DND-41 (cell line): ENCODE data around the gene SLC2A4RG.

Source experiments
- ATAC-seq: fragments of 200-7000 bp; cut with Tn5 transposase; 3 replicates; pipeline ENCODE4 v1.9.1; 2021; ENCODE audit warnings: low read depth; ENCODE audit not compliant: insufficient read depth
- DNase-seq: peaks from one replicate; pipeline ENCODE4 v3.0.0-alpha.2; 2020
- H2AFZ ChIP-seq: 2 replicates; pipeline ENCODE4 v1.6.0; 2012; ENCODE audit warnings: low read depth, low read length
- H3K27ac ChIP-seq: 2 replicates; pipeline ENCODE4 v1.5.1; 2012; ENCODE audit warnings: low read length, inconsistent platforms
- H3K27me3 ChIP-seq: fragments of 200-600 bp; sonication (generic); 2 replicates; pipeline ENCODE4 v1.6.0; 2012; ENCODE audit warnings: low read length, mild to moderate bottlenecking, inconsistent platforms; ENCODE audit not compliant: insufficient read depth, poor library complexity
- H3K36me3 ChIP-seq: 2 replicates; pipeline ENCODE4 v1.5.1; 2012; ENCODE audit warnings: low read length, inconsistent platforms; ENCODE audit not compliant: insufficient read depth
- H3K4me1 ChIP-seq: 2 replicates; pipeline ENCODE4 v1.5.1; 2012; ENCODE audit warnings: mild to moderate bottlenecking, low read length; ENCODE audit not compliant: insufficient read depth
- H3K4me2 ChIP-seq: 2 replicates; pipeline ENCODE4 v1.6.0; 2012; ENCODE audit warnings: mild to moderate bottlenecking, moderate library complexity, low read length, inconsistent platforms; ENCODE audit not compliant: insufficient read depth
- H3K4me3 ChIP-seq, 2 experiments: fragments of 200-600 bp in 1 of 2; shearing (Covaris generic) in 1 of 2; 2 replicates each; pipeline ENCODE4 v1.5.1; 2012 to 2016; ENCODE audit warnings: inconsistent platforms in 2 of 2, low read length in 2 of 2, mild to moderate bottlenecking in 2 of 2, low read depth in 1 of 2, moderate library complexity in 1 of 2
- H3K79me2 ChIP-seq: 2 replicates; pipeline ENCODE4 v1.6.0; 2012; ENCODE audit warnings: low read length, inconsistent platforms; ENCODE audit not compliant: insufficient read depth
- H3K9ac ChIP-seq: 2 replicates; pipeline ENCODE4 v1.6.0; 2012; ENCODE audit warnings: low read depth, mild to moderate bottlenecking, inconsistent platforms, low read length, moderate library complexity
- H3K9me3 ChIP-seq: 2 replicates; pipeline ENCODE4 v1.5.1; 2012; ENCODE audit warnings: low read length, moderate library complexity, mild to moderate bottlenecking, inconsistent platforms; ENCODE audit not compliant: insufficient read depth, severe bottlenecking
- H4K20me1 ChIP-seq: 2 replicates; pipeline ENCODE4 v1.6.0; 2012; ENCODE audit warnings: low read length; ENCODE audit not compliant: insufficient read depth
- CTCF ChIP-seq: IDR thresholded peaks from 2 replicates; pipeline ENCODE4 v1.5.1; 2012; ENCODE audit warnings: borderline replicate concordance, low read length, moderate library complexity, mild to moderate bottlenecking; ENCODE audit not compliant: poor library complexity, severe bottlenecking; ENCODE audit errors: extremely low read depth
- EZH2 ChIP-seq: IDR thresholded peaks from 3 replicates; pipeline ENCODE4 v1.6.1; 2012; ENCODE audit warnings: borderline replicate concordance, low read depth, mild to moderate bottlenecking, moderate library complexity, low read length, inconsistent platforms; ENCODE audit not compliant: severe bottlenecking

Gene SLC2A4RG

GRCh38 chr20:63778857-63779256 lies 39.3 kb downstream of the SLC2A4RG start:
- TF ChIP-seq CTCF (no peak), EZH2 (no peak)
- no peaks in the 10 kb centered on the region for H4K20me1 ChIP-seq
- ATAC-seq, result no peak
- no peaks in the 10 kb centered on the region for H3K9me3 ChIP-seq
- H2AFZ ChIP-seq, result no peak overlapping the region
- H3K9ac ChIP-seq, result no peak overlapping the region
- H3K4me3 ChIP-seq, result no peak overlapping the region
- no peak overlapping the region for H3K27ac ChIP-seq
- no peaks in the 10 kb centered on the region for H3K4me1 ChIP-seq
- H3K27me3 ChIP-seq, result no peaks in the 10 kb centered on the region
- no peaks in the 10 kb centered on the region for H3K79me2 ChIP-seq
- no peak for DNase-seq
- H3K36me3 ChIP-seq, result no peaks in the 10 kb centered on the region
- H3K4me2 ChIP-seq, result no peak overlapping the region

DNA sequence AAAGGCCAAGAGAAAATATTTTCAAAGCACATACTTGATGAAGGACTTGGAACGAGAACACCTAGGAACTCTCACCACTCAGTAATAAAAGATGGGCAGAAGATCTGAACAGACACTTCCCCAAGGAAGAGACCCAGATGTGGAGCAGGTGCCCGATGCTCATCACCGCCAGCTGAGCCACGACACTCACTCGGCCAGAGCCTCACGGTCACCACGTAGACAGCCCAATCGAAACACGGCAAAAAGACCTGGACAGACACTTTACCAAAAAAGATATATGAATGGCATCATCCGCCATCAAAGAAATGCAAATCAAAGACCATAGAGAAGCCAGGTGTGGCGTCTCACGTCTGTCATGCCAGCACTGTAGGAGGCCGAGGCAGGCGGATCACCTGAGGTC lies 41.6 kb downstream of the SLC2A4RG start:
- H3K4me2 ChIP-seq, result no peak overlapping the region

DNA sequence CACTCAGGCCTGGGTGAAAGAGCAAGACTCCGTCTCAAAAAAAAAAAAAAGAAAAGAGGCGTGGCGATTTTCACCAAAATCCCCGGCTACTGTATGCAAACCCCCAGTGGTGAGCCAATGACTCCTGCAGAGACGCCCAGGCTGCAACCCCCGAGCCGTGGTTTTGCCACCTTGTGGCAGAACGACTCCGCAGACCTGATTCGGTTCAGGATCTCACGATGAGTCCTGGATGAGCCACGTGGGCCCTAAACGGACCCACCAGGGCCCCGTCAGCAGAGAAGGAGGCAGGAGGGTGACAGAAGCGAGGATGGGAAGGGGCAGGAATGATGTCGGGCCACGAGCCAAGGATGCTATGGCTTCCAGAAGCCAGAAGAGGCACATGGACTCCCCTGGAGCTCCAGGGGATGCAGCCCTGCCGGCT lies 42.5 kb downstream of the SLC2A4RG start:
- no peaks in the 10 kb centered on the region for H3K9me3 ChIP-seq
- H2AFZ ChIP-seq, result no peak overlapping the region
- ATAC-seq (0 out of 3 replicates have a peak, but pooled peaks have one; percentile 44), DNase-seq (peak; percentile 54)
- no peak overlapping the region for H3K4me2 ChIP-seq
- no peak overlapping the region for H3K27ac ChIP-seq
- no peak overlapping the region for H3K9ac ChIP-seq
- no peaks in the 10 kb centered on the region for H3K36me3 ChIP-seq
- no peaks in the 10 kb centered on the region; the same call in 1 of the 2 replicates for H4K20me1 ChIP-seq
- peak; percentile 43 for TF ChIP-seq CTCF
- no peak for TF ChIP-seq EZH2
- 0 out of 2 replicates have a peak, but pooled peaks cover 4% of the 10 kb centered on the region for H3K4me1 ChIP-seq
- H3K4me3 ChIP-seq, result no peak overlapping the region
- H3K79me2 ChIP-seq, result no peaks in the 10 kb centered on the region
- no peaks in the 10 kb centered on the region for H3K27me3 ChIP-seq

More for the DNA sequence above, 41.6 kb downstream of the SLC2A4RG start:
- Histone ChIP-seq H3K79me2 (no peaks in the 10 kb centered on the region), H3K27ac (no peak overlapping the region), H3K9me3 (no peaks in the 10 kb centered on the region), H4K20me1 (no peaks in the 10 kb centered on the region), H3K27me3 (no peaks in the 10 kb centered on the region), H3K36me3 (no peaks in the 10 kb centered on the region), H3K4me1 (0 out of 2 replicates have a peak, but pooled peaks cover 3% of the 10 kb centered on the region), H2AFZ (no peak overlapping the region), H3K9ac (no peak overlapping the region), H3K4me3 (no peak overlapping the region)
- ATAC-seq, result no peak
- TF ChIP-seq EZH2, result no peak
- no peak for TF ChIP-seq CTCF
- no peak for DNase-seq
